ENCODE measurements around the gene FAM171A2. TPM values are rescaled to one million over a fixed set of nuclear protein-coding genes. Genes with fewer than 3 reads are reported as not detected.

Gene FAM171A2
- total and polyA plus RNA-seq, 7 experiments from 2014 or later = 0.11 to 0.78 (median 0.37) TPM

GRCh38 chr17:44389723-44390202, 26.1 kb upstream of the FAM171A2 start:
- peaks cover 4 to 7% of the 10 kb centered on the region in 2 donors for H3K4me1 ChIP-seq (ENCODE audit: control insufficient read depth in 2 of 2, insufficient read depth in 2 of 2, low read length in 2 of 2)
- H3K27ac ChIP-seq (ENCODE audit: low read depth, low read length) = no peak overlapping the region
- ATAC-seq (peak; percentile 36), DNase-seq (no peak)
- no peak overlapping the region for H3K4me3 ChIP-seq (ENCODE audit: low read length)
- H3K9me3 ChIP-seq (ENCODE audit: control insufficient read depth in 2 of 3, low read length in 3 of 3) = no peaks in the 10 kb centered on the region
- Mint-ChIP-seq H3K9me3 (peaks cover 0 to 5% (median 0%) of the 10 kb centered on the region in 11 donors), H3K4me3 (no peak overlapping the region), H3K27ac (peak overlapping the region in 1 of 9 donors; percentile 74), H3K36me3 (peaks cover 0 to 7% (median 0%) of the 10 kb centered on the region in 5 donors), H3K4me1 (peaks cover 5 to 22% (median 12%) of the 10 kb centered on the region in 7 donors), H3K27me3 (peaks cover 4 to 15% (median 13%) of the 10 kb centered on the region in 5 donors)
- POLR2A ChIA-PET = interaction anchor here (1.5 kb wide), 1 partner anchor 9 kb away, joined by 4 read pairs; no protein-coding TSS in a partner anchor
- intact Hi-C loops (cut with micrococcal nuclease) = no loop called here
- no peaks in the 10 kb centered on the region for H3K36me3 ChIP-seq (ENCODE audit: control insufficient read depth in 2 of 3, insufficient read depth in 3 of 3, low read length in 3 of 3)
- CTCF ChIA-PET = no interaction called here
- H3K27me3 ChIP-seq (ENCODE audit: control insufficient read depth in 2 of 2, insufficient read depth in 2 of 2, low read length in 2 of 2) = no peaks in the 10 kb centered on the region

GRCh38 chr17:44389281-44389680, 25.6 kb upstream of the FAM171A2 start, which contains the start of gene ITGA2B:
Gene ITGA2B (minus strand): TSS chr17:44389649. CDS start chr17:44389473, 176 bp downstream.
- POLR2A ChIA-PET = interaction anchor here (1.5 kb wide), 1 partner anchor 9 kb away, joined by 4 read pairs; no protein-coding TSS in a partner anchor
- Histone ChIP-seq H3K9me3 (ENCODE audit: control insufficient read depth in 2 of 3, low read length in 3 of 3) (no peaks in the 10 kb centered on the region), H3K36me3 (ENCODE audit: control insufficient read depth in 2 of 3, insufficient read depth in 3 of 3, low read length in 3 of 3) (no peaks in the 10 kb centered on the region), H3K4me3 (ENCODE audit: low read length) (no peak within 1 kb of the TSS), H3K27me3 (ENCODE audit: control insufficient read depth in 2 of 2, insufficient read depth in 2 of 2, low read length in 2 of 2) (no peaks in the 10 kb centered on the region), H3K4me1 (ENCODE audit: control insufficient read depth in 2 of 2, insufficient read depth in 2 of 2, low read length in 2 of 2) (peaks cover 4 to 7% of the 10 kb centered on the region in 2 donors), H3K27ac (ENCODE audit: low read depth, low read length) (no peak within 1 kb of the TSS)
- intact Hi-C loops (cut with micrococcal nuclease) = no loop called here
- Mint-ChIP-seq H3K9me3 (peaks cover 0 to 5% (median 0%) of the 10 kb centered on the region in 11 donors), H3K4me3 (peak within 1 kb of the TSS in 2 of 10 donors; percentile 44 to 72), H3K4me1 (peaks cover 5 to 25% (median 12%) of the 10 kb centered on the region in 7 donors), H3K27ac (peak within 1 kb of the TSS in 1 of 9 donors; percentile 74), H3K27me3 (peaks cover 4 to 16% (median 14%) of the 10 kb centered on the region in 5 donors), H3K36me3 (peaks cover 0 to 7% (median 0%) of the 10 kb centered on the region in 5 donors)
- ATAC-seq (no peak), DNase-seq (no peak)
- CTCF ChIA-PET = no interaction called here

GRCh38 chr17:44387804-44388203, 24.2 kb upstream of the FAM171A2 start:
- intact Hi-C loops (cut with micrococcal nuclease) = no loop called here
- H3K4me1 ChIP-seq (ENCODE audit: control insufficient read depth in 2 of 2, insufficient read depth in 2 of 2, low read length in 2 of 2) = peaks cover 4 to 7% of the 10 kb centered on the region in 2 donors
- H3K36me3 ChIP-seq (ENCODE audit: control insufficient read depth in 2 of 3, insufficient read depth in 3 of 3, low read length in 3 of 3) = no peaks in the 10 kb centered on the region
- no peak overlapping the region for H3K27ac ChIP-seq (ENCODE audit: low read depth, low read length)
- peak overlapping the region in 3 of 10 donors; percentile 15 to 41 (median 35) for H3K4me3 Mint-ChIP-seq
- H3K4me3 ChIP-seq (ENCODE audit: low read length) = no peak overlapping the region
- POLR2A ChIA-PET = no interaction called here
- H3K27me3 Mint-ChIP-seq = peaks cover 4 to 25% (median 14%) of the 10 kb centered on the region in 5 donors
- no peaks in the 10 kb centered on the region for H3K27me3 ChIP-seq (ENCODE audit: control insufficient read depth in 2 of 2, insufficient read depth in 2 of 2, low read length in 2 of 2)
- H3K36me3 Mint-ChIP-seq = peaks cover 0 to 7% (median 0%) of the 10 kb centered on the region in 5 donors
- CTCF ChIA-PET = interaction anchor here (0.6 kb wide), 1 partner anchor 360 kb away, joined by 3 read pairs; no protein-coding TSS in a partner anchor
- no peaks in the 10 kb centered on the region for H3K9me3 ChIP-seq (ENCODE audit: control insufficient read depth in 2 of 3, low read length in 3 of 3)
- peak overlapping the region in 1 of 9 donors; percentile 38 for H3K27ac Mint-ChIP-seq
- peaks cover 0 to 4% (median 0%) of the 10 kb centered on the region in 11 donors for H3K9me3 Mint-ChIP-seq
- DNase-seq = no peak
- peaks cover 5 to 19% (median 12%) of the 10 kb centered on the region in 7 donors for H3K4me1 Mint-ChIP-seq
- no peak for ATAC-seq

GRCh38 chr17:44386182-44386525, 22.5 kb upstream of the FAM171A2 start:
- ChIA-PET CTCF (no interaction called here), POLR2A (interaction anchor here (0.6 kb wide), 1 partner anchor 25 kb away, joined by 3 read pairs; no protein-coding TSS in a partner anchor)
- H3K36me3 Mint-ChIP-seq = peaks cover 0 to 7% (median 0%) of the 10 kb centered on the region in 5 donors
- peak overlapping the region in 2 of 9 donors; percentile 17 to 64 for H3K27ac Mint-ChIP-seq
- H3K4me1 ChIP-seq (ENCODE audit: control insufficient read depth in 2 of 2, insufficient read depth in 2 of 2, low read length in 2 of 2) = peaks cover 4 to 7% of the 10 kb centered on the region in 2 donors
- H3K9me3 ChIP-seq (ENCODE audit: control insufficient read depth in 2 of 3, low read length in 3 of 3) = no peaks in the 10 kb centered on the region
- intact Hi-C loops (cut with micrococcal nuclease) = no loop called here
- ATAC-seq (no peak), DNase-seq (no peak)
- peaks cover 5 to 19% (median 12%) of the 10 kb centered on the region in 7 donors for H3K4me1 Mint-ChIP-seq
- no peaks in the 10 kb centered on the region for H3K27me3 ChIP-seq (ENCODE audit: control insufficient read depth in 2 of 2, insufficient read depth in 2 of 2, low read length in 2 of 2)
- H3K4me3 Mint-ChIP-seq = peak overlapping the region; percentile 71 to 83 (median 78)
- H3K4me3 ChIP-seq (ENCODE audit: low read length) = peak overlapping the region; percentile 66
- H3K27me3 Mint-ChIP-seq = peaks cover 4 to 31% (median 15%) of the 10 kb centered on the region in 5 donors
- H3K27ac ChIP-seq (ENCODE audit: low read depth, low read length) = no peak overlapping the region
- H3K36me3 ChIP-seq (ENCODE audit: control insufficient read depth in 2 of 3, insufficient read depth in 3 of 3, low read length in 3 of 3) = no peaks in the 10 kb centered on the region
- peaks cover 0 to 4% (median 0%) of the 10 kb centered on the region in 11 donors for H3K9me3 Mint-ChIP-seq

GRCh38 chr17:44385287-44386181, 21.9 kb upstream of the FAM171A2 start:
- Mint-ChIP-seq H3K36me3 (peaks cover 0 to 7% (median 0%) of the 10 kb centered on the region in 5 donors), H3K4me1 (peaks cover 5 to 19% (median 12%) of the 10 kb centered on the region in 7 donors), H3K4me3 (peak overlapping the region; percentile 71 to 83 (median 79)), H3K9me3 (peaks cover 0 to 4% (median 0%) of the 10 kb centered on the region in 11 donors), H3K27me3 (peaks cover 4 to 31% (median 15%) of the 10 kb centered on the region in 5 donors), H3K27ac (peak overlapping the region in 2 of 9 donors; percentile 17 to 46)
- peak; percentile 66 to 91 (median 78) for DNase-seq
- Histone ChIP-seq H3K9me3 (ENCODE audit: control insufficient read depth in 2 of 3, low read length in 3 of 3) (no peaks in the 10 kb centered on the region), H3K36me3 (ENCODE audit: control insufficient read depth in 2 of 3, insufficient read depth in 3 of 3, low read length in 3 of 3) (no peaks in the 10 kb centered on the region), H3K27me3 (ENCODE audit: control insufficient read depth in 2 of 2, insufficient read depth in 2 of 2, low read length in 2 of 2) (no peaks in the 10 kb centered on the region), H3K27ac (ENCODE audit: low read depth, low read length) (peak overlapping the region; percentile 24), H3K4me1 (ENCODE audit: control insufficient read depth in 2 of 2, insufficient read depth in 2 of 2, low read length in 2 of 2) (peaks cover 4 to 7% of the 10 kb centered on the region in 2 donors), H3K4me3 (ENCODE audit: low read length) (peak overlapping the region; percentile 66)
- POLR2A ChIA-PET = interaction anchor here (1.0 kb wide), 1 partner anchor 901 kb away, joined by 3 read pairs; the partner anchor contains the start of gene DHX8
- CTCF ChIA-PET = no interaction called here
- peak; percentile 92 for ATAC-seq
- intact Hi-C loops (cut with micrococcal nuclease) = loop anchor here (1.0 to 2.0 kb wide), 3 partner anchors 22 to 41 kb away; partner anchors contain the start of genes GRN (in 2 of the 2) and FAM171A2 (in 1 of the 2)

- Mint-ChIP-seq H3K36me3 (peaks cover 0 to 4% (median 0%) of the 10 kb centered on the region in 5 donors), H3K4me1 (peaks cover 5 to 16% (median 12%) of the 10 kb centered on the region in 7 donors), H3K9me3 (peaks cover 0 to 4% (median 0%) of the 10 kb centered on the region in 11 donors), H3K4me3 (peak overlapping the region; percentile 71 to 83 (median 79)), H3K27ac (peak overlapping the region in 3 of 9 donors; percentile 17 to 72 (median 51)), H3K27me3 (peaks cover 4 to 31% (median 14%) of the 10 kb centered on the region in 5 donors)
- peak overlapping the region; percentile 5 for H3K27ac ChIP-seq (ENCODE audit: low read depth, low read length)
- H3K4me3 ChIP-seq (ENCODE audit: low read length) = peak overlapping the region; percentile 43
- ChIA-PET CTCF (no interaction called here), POLR2A (interaction anchor here (1.0 kb wide), 1 partner anchor 901 kb away, joined by 3 read pairs; the partner anchor contains the start of gene DHX8)
- DNase-seq = peak in 1 of 9 donors; percentile 23
- H3K27me3 ChIP-seq (ENCODE audit: control insufficient read depth in 2 of 2, insufficient read depth in 2 of 2, low read length in 2 of 2) = no peaks in the 10 kb centered on the region
- H3K36me3 ChIP-seq (ENCODE audit: control insufficient read depth in 2 of 3, insufficient read depth in 3 of 3, low read length in 3 of 3) = no peaks in the 10 kb centered on the region
- intact Hi-C loops (cut with micrococcal nuclease) = loop anchor here (1.0 to 2.0 kb wide), 3 partner anchors 22 to 40 kb away; partner anchors contain the start of genes GRN (in 2 of the 2) and FAM171A2 (in 1 of the 2)
- H3K9me3 ChIP-seq (ENCODE audit: control insufficient read depth in 2 of 3, low read length in 3 of 3) = no peaks in the 10 kb centered on the region
- ATAC-seq = no peak
- peaks cover 4 to 7% of the 10 kb centered on the region in 2 donors for H3K4me1 ChIP-seq (ENCODE audit: control insufficient read depth in 2 of 2, insufficient read depth in 2 of 2, low read length in 2 of 2)
These were observed 21.2 kb upstream of the FAM171A2 start for GRCh38 chr17:44384823-44385286.
